Mesenchymal stem cell (in vitro differentiated cells and primary cell): ENCODE results near the gene UBE2G1.

Experiments
- DNase-seq: peaks from one replicate; pipeline ENCODE4 v3.0.0-alpha.2; 2013
- H2AFZ ChIP-seq: one replicate; pipeline ENCODE4 v1.6.1; 2013; ENCODE audit warnings: low read depth, mild to moderate bottlenecking, control low read depth, inconsistent platforms, low read length, moderate library complexity
- H2AK5ac ChIP-seq: 2 replicates; pipeline ENCODE4 v1.6.1; 2013; ENCODE audit warnings: low read length, moderate library complexity, mild to moderate bottlenecking, inconsistent platforms; ENCODE audit not compliant: severe bottlenecking
- H2BK120ac ChIP-seq: one replicate; pipeline ENCODE4 v1.6.1; 2013; ENCODE audit warnings: low read depth, mild to moderate bottlenecking, inconsistent platforms, low read length, moderate library complexity
- H2BK12ac ChIP-seq, 2 experiments: one replicate each; pipeline ENCODE4 v1.6.1; 2013; ENCODE audit warnings: inconsistent platforms in 2 of 2, low read length in 2 of 2, mild to moderate bottlenecking in 2 of 2, moderate library complexity in 2 of 2, control low read depth in 1 of 2
- H2BK15ac ChIP-seq: one replicate; pipeline ENCODE4 v1.6.1; 2013; ENCODE audit warnings: mild to moderate bottlenecking, low read depth, inconsistent platforms; ENCODE audit not compliant: poor library complexity, severe bottlenecking
- H2BK5ac ChIP-seq: 2 replicates; pipeline ENCODE4 v1.6.1; 2013; ENCODE audit warnings: low read depth, mild to moderate bottlenecking, low read length, control low read depth, inconsistent platforms; ENCODE audit not compliant: poor library complexity, severe bottlenecking
- H3K14ac ChIP-seq, 2 experiments: one replicate each; pipeline ENCODE4 v1.6.1; 2013; ENCODE audit warnings: inconsistent platforms in 2 of 2, low read length in 2 of 2, control low read depth in 1 of 2, mild to moderate bottlenecking in 1 of 2, moderate library complexity in 1 of 2
- H3K18ac ChIP-seq, 2 experiments: one replicate each; pipeline ENCODE4 v1.6.1; 2013; ENCODE audit warnings: inconsistent platforms in 2 of 2, low read length in 2 of 2, control low read depth in 1 of 2, low read depth in 1 of 2, mild to moderate bottlenecking in 1 of 2
- H3K23ac ChIP-seq, 2 experiments: one replicate each; pipeline ENCODE4 v1.6.1; 2013; ENCODE audit warnings: inconsistent platforms in 2 of 2, low read length in 2 of 2, mild to moderate bottlenecking in 2 of 2, moderate library complexity in 2 of 2, control low read depth in 1 of 2
- H3K27ac ChIP-seq: 2 replicates; pipeline ENCODE4 v1.5.1; 2013; ENCODE audit warnings: mild to moderate bottlenecking, moderate library complexity, low read length, control low read depth, inconsistent platforms; ENCODE audit not compliant: poor library complexity, severe bottlenecking
- H3K27me3 ChIP-seq, 2 experiments: 2 replicates each; pipeline versions ENCODE4 v1.6.1 to v1.7.0; 2013; ENCODE audit warnings: low read length in 2 of 2, mild to moderate bottlenecking in 2 of 2, moderate library complexity in 2 of 2, control low read depth in 1 of 2, inconsistent platforms in 1 of 2; ENCODE audit not compliant: control insufficient read depth in 1 of 2, insufficient read depth in 1 of 2
- H3K36me3 ChIP-seq, 2 experiments: 2 replicates each; pipeline versions ENCODE4 v1.6.1 to v1.7.0; 2013; ENCODE audit warnings: low read length in 2 of 2, control low read depth in 1 of 2, inconsistent platforms in 1 of 2, low read depth in 1 of 2, mild to moderate bottlenecking in 1 of 2; ENCODE audit not compliant: insufficient read depth in 2 of 2, control insufficient read depth in 1 of 2
- H3K4ac ChIP-seq, 2 experiments: one replicate each; pipeline ENCODE4 v1.6.1; 2013; ENCODE audit warnings: inconsistent platforms in 2 of 2, low read length in 2 of 2, mild to moderate bottlenecking in 2 of 2, moderate library complexity in 2 of 2, control low read depth in 1 of 2, low read depth in 1 of 2
- H3K4me1 ChIP-seq: 2 replicates; pipeline ENCODE4 v1.6.1; 2013; ENCODE audit warnings: low read depth, low read length, control low read depth; ENCODE audit not compliant: control insufficient read depth, insufficient read depth
- H3K4me2 ChIP-seq: 2 replicates; pipeline ENCODE4 v1.6.1; 2013; ENCODE audit warnings: low read length, mild to moderate bottlenecking, inconsistent platforms; ENCODE audit not compliant: poor library complexity, severe bottlenecking
- H3K4me3 ChIP-seq, 2 experiments: 2 replicates each; pipeline versions ENCODE4 v1.5.1 to v1.7.0; 2013; ENCODE audit warnings: low read length in 2 of 2, mild to moderate bottlenecking in 2 of 2, control low read depth in 1 of 2, low read depth in 1 of 2; ENCODE audit not compliant: insufficient read depth in 1 of 2
- H3K79me1 ChIP-seq: replicated peaks from 2 replicates; pipeline ENCODE4 v1.6.1; 2013; ENCODE audit warnings: mild to moderate bottlenecking, control low read depth, low read length, inconsistent platforms; ENCODE audit not compliant: poor library complexity, severe bottlenecking
- H3K9ac ChIP-seq: 2 replicates; pipeline ENCODE4 v1.7.0; 2013; ENCODE audit warnings: mild to moderate bottlenecking, low read length, moderate library complexity
- H3K9me3 ChIP-seq: 2 replicates; pipeline ENCODE4 v1.7.0; 2013; ENCODE audit warnings: mild to moderate bottlenecking, low read length; ENCODE audit not compliant: control insufficient read depth
- H4K8ac ChIP-seq: one replicate; pipeline ENCODE4 v1.6.1; 2013; ENCODE audit warnings: inconsistent platforms, mild to moderate bottlenecking, low read length, moderate library complexity
- H4K91ac ChIP-seq: one replicate; pipeline ENCODE4 v1.6.1; 2013; ENCODE audit warnings: mild to moderate bottlenecking, low read length, inconsistent platforms
- WGBS: methylation state at CpG from one replicate; pipeline ENCODE4 v1.1.7; 2013; ENCODE audit warnings: mixed read lengths; 5-methylcytosine and 5-hydroxymethylcytosine counted together

The UBE2G1 gene

DNA sequence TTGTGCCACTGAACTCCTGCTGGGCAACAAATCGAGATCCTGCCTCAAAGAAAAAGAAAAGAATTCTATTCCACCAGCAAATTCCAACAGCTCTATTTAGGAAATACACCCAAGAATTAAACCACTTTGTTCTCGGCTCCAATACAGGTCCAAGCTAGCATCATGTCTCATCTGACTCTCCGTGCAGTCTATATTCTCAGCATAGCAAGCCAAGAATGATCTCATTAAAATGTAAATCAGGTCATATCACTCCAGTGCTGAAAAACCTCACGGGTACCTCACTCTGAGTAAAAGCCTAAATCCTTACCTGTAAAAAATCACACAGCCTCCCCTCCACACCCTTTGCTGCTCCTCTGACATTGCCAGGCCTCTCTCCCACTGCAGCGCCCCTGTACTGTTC is 23.9 kb downstream of the UBE2G1 start:
- H2BK12ac ChIP-seq, result no peak overlapping the region
- no peak overlapping the region for H2AK5ac ChIP-seq
- H3K27me3 ChIP-seq, result no peaks in the 10 kb centered on the region
- 97% methylated on average over 5 of the region's 5 CpGs for WGBS
- H3K18ac ChIP-seq, result no peak overlapping the region
- H4K8ac ChIP-seq, result no peak overlapping the region
- H2AFZ ChIP-seq, result no peak overlapping the region
- no peak overlapping the region for H4K91ac ChIP-seq
- peaks cover 3% of the 10 kb centered on the region for H3K4me1 ChIP-seq
- no peak overlapping the region for H2BK120ac ChIP-seq
- no peaks in the 10 kb centered on the region for H3K36me3 ChIP-seq
- H3K4me3 ChIP-seq, result no peak overlapping the region
- H3K4ac ChIP-seq, result no peak overlapping the region
- H2BK5ac ChIP-seq, result no peak overlapping the region
- H3K23ac ChIP-seq, result no peak overlapping the region
- no peak overlapping the region for H3K27ac ChIP-seq
- no peak for DNase-seq
- no peaks in the 10 kb centered on the region for H3K9me3 ChIP-seq
- H3K79me1 ChIP-seq, result peaks cover 3% of the 10 kb centered on the region
- H3K9ac ChIP-seq, result no peak overlapping the region
- no peak overlapping the region for H2BK15ac ChIP-seq
- no peak overlapping the region for H3K14ac ChIP-seq
- H3K4me2 ChIP-seq, result no peak overlapping the region

- H3K36me3 ChIP-seq, result no peaks in the 10 kb centered on the region
- H2BK5ac ChIP-seq, result no peak overlapping the region
- no peak overlapping the region for H3K18ac ChIP-seq
- H3K4me2 ChIP-seq, result no peak overlapping the region
- no peak overlapping the region for H2BK15ac ChIP-seq
- peaks cover 5% of the 10 kb centered on the region for H3K4me1 ChIP-seq
- H3K23ac ChIP-seq, result no peak overlapping the region
- no peak overlapping the region for H2BK120ac ChIP-seq
- 90% methylated on average over 4 of the region's 4 CpGs for WGBS
- H3K14ac ChIP-seq, result no peak overlapping the region
- no peak overlapping the region for H2AFZ ChIP-seq
- DNase-seq, result no peak
- no peaks in the 10 kb centered on the region for H3K27me3 ChIP-seq
- H4K91ac ChIP-seq, result no peak overlapping the region
- peak overlapping the region; percentile 61 for H3K9ac ChIP-seq
- no peak overlapping the region for H2AK5ac ChIP-seq
- no peak overlapping the region for H4K8ac ChIP-seq
- H3K4ac ChIP-seq, result no peak overlapping the region
- H2BK12ac ChIP-seq, result peak overlapping the region in 1 of 2 experiments; percentile 29
- H3K27ac ChIP-seq, result no peak overlapping the region
- peaks cover 3% of the 10 kb centered on the region for H3K79me1 ChIP-seq
- H3K4me3 ChIP-seq, result peak overlapping the region in 1 of 2 experiments; percentile 0
- no peaks in the 10 kb centered on the region for H3K9me3 ChIP-seq
Measured at GRCh38 chr17:4341616-4341977, 24.9 kb downstream of the UBE2G1 start.

DNA sequence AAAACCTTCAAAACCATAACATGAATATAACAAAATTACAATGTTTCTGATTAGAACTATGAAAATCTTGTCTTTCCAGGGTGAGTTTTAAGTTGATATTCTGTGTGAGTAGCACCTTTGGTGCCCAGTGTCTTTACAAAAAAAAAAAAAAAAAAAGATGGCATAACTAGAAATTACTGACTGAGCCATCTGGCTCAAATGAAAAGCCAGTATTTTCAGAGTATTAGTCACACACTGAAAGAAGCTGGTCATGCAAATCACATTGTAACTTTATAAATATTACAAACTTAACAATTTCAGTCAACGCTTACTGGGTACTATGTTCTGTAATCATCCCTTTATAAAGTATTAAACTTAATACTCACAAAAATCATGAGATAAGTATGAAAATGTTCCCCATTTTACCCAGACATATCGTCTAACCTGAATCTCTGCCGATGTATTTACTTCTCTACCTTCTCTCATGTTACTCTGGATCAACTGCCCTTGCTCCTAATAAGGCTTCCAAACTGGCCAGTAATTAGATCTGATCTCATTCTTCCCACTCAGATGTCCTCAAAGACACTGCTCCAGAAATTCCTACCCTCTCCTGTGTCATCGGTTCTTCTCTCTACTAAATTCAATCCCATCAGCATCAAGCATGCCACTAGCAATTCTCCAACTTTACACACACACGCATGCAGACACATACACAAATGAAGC is 25.4 kb downstream of the UBE2G1 start:
- H3K9me3 ChIP-seq, result no peaks in the 10 kb centered on the region
- H2BK15ac ChIP-seq, result no peak overlapping the region
- DNase-seq, result no peak
- no peak overlapping the region for H3K27ac ChIP-seq
- H2BK120ac ChIP-seq, result no peak overlapping the region
- no peak overlapping the region for H2BK5ac ChIP-seq
- no peak overlapping the region for H3K23ac ChIP-seq
- H3K4ac ChIP-seq, result no peak overlapping the region
- peak overlapping the region in 1 of 2 experiments; percentile 29 for H2BK12ac ChIP-seq
- no peak overlapping the region for H4K91ac ChIP-seq
- H3K4me3 ChIP-seq, result peak overlapping the region in 1 of 2 experiments; percentile 0
- H3K18ac ChIP-seq, result no peak overlapping the region
- no peak overlapping the region for H2AFZ ChIP-seq
- no peak overlapping the region for H2AK5ac ChIP-seq
- H3K9ac ChIP-seq, result peak overlapping the region; percentile 61
- 97% methylated on average over 4 of the region's 5 CpGs for whole genome bisulfite sequencing
- H3K14ac ChIP-seq, result no peak overlapping the region
- H3K27me3 ChIP-seq, result no peaks in the 10 kb centered on the region
- no peaks in the 10 kb centered on the region for H3K36me3 ChIP-seq
- H3K79me1 ChIP-seq, result peaks cover 3% of the 10 kb centered on the region
- H3K4me2 ChIP-seq, result no peak overlapping the region
- H3K4me1 ChIP-seq, result peaks cover 5% of the 10 kb centered on the region
- H4K8ac ChIP-seq, result no peak overlapping the region

DNA sequence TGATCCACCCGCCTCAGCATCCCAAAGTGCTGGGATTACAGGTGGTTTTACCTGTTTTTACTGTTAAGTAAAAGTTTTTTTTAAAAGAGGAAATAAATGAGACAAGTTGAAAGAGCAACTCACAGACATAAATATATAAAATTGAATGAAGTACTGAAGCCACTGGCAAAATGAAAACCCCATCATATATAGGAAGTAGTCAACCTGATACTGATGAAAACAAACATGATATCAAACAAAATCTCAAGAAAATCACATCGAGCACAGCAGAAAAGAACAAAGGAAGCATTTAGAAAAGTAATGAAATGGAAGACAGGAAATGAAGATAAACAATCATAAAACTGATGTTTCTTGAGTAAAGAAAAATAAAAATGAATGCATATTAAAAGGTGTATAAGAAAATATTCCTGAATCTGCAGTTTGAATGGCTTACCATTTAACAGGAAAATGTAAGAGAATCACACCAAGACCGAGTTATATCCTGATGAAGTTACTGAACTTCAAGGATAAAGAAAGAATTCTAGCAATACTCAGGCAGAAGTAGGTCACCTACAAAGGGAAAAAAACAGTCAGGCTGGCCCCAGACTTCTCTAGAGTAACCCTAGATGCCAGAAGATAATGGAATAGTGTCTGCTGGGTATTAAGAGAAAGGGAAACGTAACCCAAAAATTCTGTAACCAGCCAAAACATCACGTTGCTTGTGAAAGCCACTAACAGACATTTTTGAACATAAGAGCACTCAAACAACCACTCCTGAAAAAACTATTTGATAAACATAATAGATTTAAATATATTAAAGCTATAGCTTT is 31.5 kb downstream of the UBE2G1 start:
- Histone ChIP-seq H3K4me3 (no peak overlapping the region), H2BK120ac (no peak overlapping the region), H3K4me2 (no peak overlapping the region), H3K36me3 (no peaks in the 10 kb centered on the region), H3K14ac (no peak overlapping the region), H2BK15ac (no peak overlapping the region), H2BK12ac (no peak overlapping the region), H3K27ac (no peak overlapping the region), H3K79me1 (peaks cover 2% of the 10 kb centered on the region), H2AK5ac (no peak overlapping the region), H3K4ac (no peak overlapping the region), H3K4me1 (peaks cover 5% of the 10 kb centered on the region), H4K8ac (no peak overlapping the region), H3K9ac (no peak overlapping the region), H3K9me3 (no peaks in the 10 kb centered on the region), H3K23ac (no peak overlapping the region), H3K18ac (no peak overlapping the region), H2AFZ (no peak overlapping the region), H4K91ac (no peak overlapping the region), H3K27me3 (no peaks in the 10 kb centered on the region), H2BK5ac (no peak overlapping the region)
- no peak for DNase-seq
- no CpG with 5 or more reads among the region's 5 CpGs for WGBS
